H1 (cell line): ENCODE data around the gene TBC1D9. TPM values are rescaled to one million over a fixed set of nuclear protein-coding genes. Genes with fewer than 3 reads are reported as not detected.

Experiments used
- CTCF ChIA-PET: fragments of 300-600 bp; sonication (Branson Sonifier 250); formaldehyde crosslinking; loops from one replicate; lab custom pipeline; 2021; ENCODE audit not compliant: partially characterized antibody; lab: Charles Lee
- POLR2A ChIA-PET: fragments of 300-600 bp; sonication (Branson Sonifier 250); formaldehyde crosslinking; loops from one replicate; lab custom pipeline; 2021; ENCODE audit warnings: inconsistent platforms; ENCODE audit not compliant: partially characterized antibody; lab: Charles Lee
- DNase-seq, 2 experiments: peaks; one replicate each; pipeline versions ENCODE4 v3.0.0 to v3.0.0-alpha.2; 2010 to 2022; ENCODE audit warnings: low spot score in 2 of 2, low read depth in 1 of 2, mixed read lengths in 1 of 2
- FAIRE-seq: peaks from 2 replicates; lab custom pipeline; 2011; peaks lifted over from hg19 to GRCh38; lab: Jason Lieb, UNC
- H2AFZ ChIP-seq: 2 replicates; pipeline ENCODE4 v1.8.1; 2012; ENCODE audit warnings: low read length, inconsistent platforms
- H2AK5ac ChIP-seq: 2 replicates; pipeline ENCODE4 v1.6.1; 2013; ENCODE audit warnings: low read depth, low read length
- H2BK120ac ChIP-seq: replicated peaks from 2 replicates; pipeline ENCODE3; 2013; ENCODE audit warnings: low read depth, low read length, inconsistent platforms
- H2BK12ac ChIP-seq: 2 replicates; pipeline ENCODE4 v1.6.1; 2013; ENCODE audit warnings: low read depth, low read length
- H2BK15ac ChIP-seq: 2 replicates; pipeline ENCODE4 v1.6.1; 2013; ENCODE audit warnings: low read length
- H2BK20ac ChIP-seq: 2 replicates; pipeline ENCODE4 v1.6.1; 2013; ENCODE audit warnings: low read length
- H2BK5ac ChIP-seq: 2 replicates; pipeline ENCODE4 v1.6.1; 2013; ENCODE audit warnings: low read depth, low read length
- H3K14ac ChIP-seq: 2 replicates; pipeline ENCODE4 v1.6.1; 2013; ENCODE audit warnings: inconsistent platforms; ENCODE audit not compliant: insufficient read length
- H3K18ac ChIP-seq: 2 replicates; pipeline ENCODE4 v1.6.1; 2013; ENCODE audit warnings: low read length; ENCODE audit errors: extremely low read depth
- H3K23ac ChIP-seq: 2 replicates; pipeline ENCODE4 v1.6.1; 2013; ENCODE audit warnings: inconsistent platforms; ENCODE audit not compliant: insufficient read length
- H3K23me2 ChIP-seq: 2 replicates; pipeline ENCODE4 v1.6.1; 2013; ENCODE audit warnings: low read depth, low read length
- H3K27ac ChIP-seq: 2 replicates; pipeline ENCODE4 v1.6.1; 2011; ENCODE audit warnings: low read depth, low read length, inconsistent platforms
- H3K27me3 ChIP-seq, 4 experiments: replicated peaks in 1 of 4; 1 replicate in 1 of 4; 2 replicates in 3 of 4; pipeline versions ENCODE4 v1.6.1 to v1.8.1; 2011 to 2013; ENCODE audit warnings: low read length in 3 of 4, mild to moderate bottlenecking in 3 of 4, inconsistent platforms in 2 of 4, mixed read lengths in 2 of 4, moderate library complexity in 1 of 4; ENCODE audit not compliant: control insufficient read depth in 3 of 4, insufficient read depth in 3 of 4; ENCODE audit errors: extremely low read depth in 1 of 4
- H3K36me3 ChIP-seq, 4 experiments: 2 replicates each; pipeline versions ENCODE4 v1.6.1 to v1.8.1; 2011 to 2013; ENCODE audit warnings: mild to moderate bottlenecking in 4 of 4, low read length in 3 of 4, moderate library complexity in 2 of 4, control low read depth in 1 of 4, inconsistent platforms in 1 of 4; ENCODE audit not compliant: insufficient read depth in 4 of 4, control insufficient read depth in 2 of 4
- H3K4ac ChIP-seq: replicated peaks from 2 replicates; pipeline ENCODE3; 2013; ENCODE audit warnings: low read length, low read depth, mixed read lengths, inconsistent platforms; ENCODE audit not compliant: insufficient read length
- H3K4me1 ChIP-seq, 4 experiments: replicated peaks in 1 of 4; 1 replicate in 1 of 4; 2 replicates in 3 of 4; pipeline versions ENCODE4 v1.6.1 to v1.8.1; 2011 to 2013; ENCODE audit warnings: low read length in 3 of 4, inconsistent platforms in 2 of 4, mixed read lengths in 1 of 4; ENCODE audit not compliant: insufficient read depth in 4 of 4, control insufficient read depth in 3 of 4
- H3K4me2 ChIP-seq, 2 experiments: 2 replicates each; pipeline versions ENCODE4 v1.6.1 to v1.8.1; 2011 to 2013; ENCODE audit warnings: low read depth in 2 of 2, low read length in 2 of 2, control low read depth in 1 of 2, inconsistent platforms in 1 of 2, mild to moderate bottlenecking in 1 of 2; ENCODE audit not compliant: insufficient read depth in 1 of 2
- H3K4me3 ChIP-seq, 4 experiments: fragments of 200-600, 300-600 bp in 1 of 4; sonication (generic), shearing (Covaris generic), sonication (Bioruptor Twin) in 1 of 4; 2 replicates each; pipeline versions ENCODE4 v1.5.1 to v1.8.1; 2011 to 2016; ENCODE audit warnings: low read length in 4 of 4, low read depth in 3 of 4, control low read depth in 2 of 4, inconsistent platforms in 2 of 4, mild to moderate bottlenecking in 2 of 4, mixed read lengths in 1 of 4, moderate library complexity in 1 of 4; ENCODE audit not compliant: insufficient read depth in 2 of 4; ENCODE audit errors: extremely low read depth in 1 of 4
- H3K56ac ChIP-seq: replicated peaks from 2 replicates; pipeline ENCODE3; 2013; ENCODE audit warnings: low read depth, mild to moderate bottlenecking, mixed read lengths, low read length, inconsistent platforms; ENCODE audit not compliant: insufficient read length
- H3K79me1 ChIP-seq: 2 replicates; pipeline ENCODE4 v1.6.1; 2013; ENCODE audit warnings: low read depth, low read length, control low read depth
- H3K79me2 ChIP-seq, 2 experiments: 2 replicates each; pipeline versions ENCODE4 v1.6.1 to v1.8.1; 2012 to 2013; ENCODE audit warnings: low read length in 2 of 2, mild to moderate bottlenecking in 2 of 2, inconsistent platforms in 1 of 2; ENCODE audit not compliant: insufficient read depth in 2 of 2, control insufficient read depth in 1 of 2
- H3K9ac ChIP-seq, 4 experiments: replicated peaks in 1 of 4; 1 replicate in 1 of 4; 2 replicates in 3 of 4; pipeline versions ENCODE4 v1.6.1 to v1.8.1; 2011 to 2013; ENCODE audit warnings: low read depth in 3 of 4, low read length in 3 of 4, control low read depth in 2 of 4, mild to moderate bottlenecking in 2 of 4, moderate library complexity in 2 of 4, inconsistent platforms in 1 of 4; ENCODE audit errors: extremely low read depth in 1 of 4
- H3K9me3 ChIP-seq, 2 experiments: 2 replicates each; pipeline versions ENCODE4 v1.6.1 to v1.8.1; 2012 to 2013; ENCODE audit warnings: mild to moderate bottlenecking in 2 of 2, moderate library complexity in 2 of 2, control low read depth in 1 of 2, inconsistent platforms in 1 of 2, low read depth in 1 of 2, low read length in 1 of 2, mixed read lengths in 1 of 2; ENCODE audit not compliant: insufficient read depth in 2 of 2
- H4K20me1 ChIP-seq, 2 experiments: replicated peaks in 1 of 2; 2 replicates each; pipeline versions ENCODE3 to v1.8.1; 2011 to 2013; ENCODE audit warnings: inconsistent platforms in 2 of 2, low read length in 2 of 2, mild to moderate bottlenecking in 1 of 2; ENCODE audit not compliant: insufficient read depth in 2 of 2, control insufficient read depth in 1 of 2
- H4K5ac ChIP-seq: 2 replicates; pipeline ENCODE4 v1.6.1; 2013; ENCODE audit warnings: low read length, low read depth, mixed read lengths, inconsistent platforms; ENCODE audit not compliant: insufficient read length
- H4K8ac ChIP-seq: 2 replicates; pipeline ENCODE4 v1.8.0; 2013; ENCODE audit warnings: mild to moderate bottlenecking, moderate library complexity, low read length, inconsistent platforms; ENCODE audit not compliant: insufficient read depth; ENCODE audit errors: extremely low read depth
- H4K91ac ChIP-seq: replicated peaks from 2 replicates; pipeline ENCODE3; 2013; ENCODE audit warnings: low read length, mixed read lengths, inconsistent platforms; ENCODE audit not compliant: insufficient read length
- CHD2 ChIP-seq: IDR thresholded peaks from 2 replicates; pipeline ENCODE4 v1.6.1; 2012; ENCODE audit warnings: low read length, improper control_type of control experiment
- CREB1 ChIP-seq: IDR thresholded peaks from 2 replicates; pipeline ENCODE4 v1.6.1; 2012; ENCODE audit warnings: inconsistent platforms
- CTCF ChIP-seq, 3 experiments: IDR thresholded peaks; 1 replicate in 2 of 3; 2 replicates in 1 of 3; pipeline versions ENCODE4 v1.5.1 to v1.6.1; 2011; ENCODE audit warnings: low read length in 3 of 3, mild to moderate bottlenecking in 3 of 3, inconsistent platforms in 2 of 3, low read depth in 1 of 3, moderate library complexity in 1 of 3; ENCODE audit not compliant: insufficient read depth in 1 of 3; ENCODE audit errors: control extremely low read depth in 1 of 3
- RAD21 ChIP-seq, 2 experiments: IDR thresholded peaks in 1 of 2; conservative IDR thresholded peaks in 1 of 2; 2 replicates each; pipeline ENCODE4 v1.6.1; 2011; ENCODE audit warnings: low read depth in 2 of 2, low read length in 2 of 2, improper control_type of control experiment in 1 of 2, inconsistent platforms in 1 of 2, mild to moderate bottlenecking in 1 of 2, moderate library complexity in 1 of 2
- RFX5 ChIP-seq: IDR thresholded peaks from 2 replicates; pipeline ENCODE4 v1.6.1; 2011; ENCODE audit warnings: low read depth, low read length, improper control_type of control experiment, borderline replicate concordance
- WGBS, 2 experiments: shearing (Covaris generic) in 1 of 2; methylation state at CpG; one replicate each; pipeline versions ENCODE4 v1.1.6 to v1.1.7; 2013 to 2015; ENCODE audit warnings: low lambda C conversion rate in 2 of 2, mixed read lengths in 2 of 2, inconsistent platforms in 1 of 2, low coverage in 1 of 2, missing lambda C conversion rate in 1 of 2; ENCODE audit not compliant: insufficient replicate concordance in 2 of 2, insufficient coverage in 1 of 2, insufficient read length in 1 of 2; ENCODE audit errors: extremely low coverage in 1 of 2, missing lambda C conversion rate in 1 of 2; 5-methylcytosine and 5-hydroxymethylcytosine counted together
- polyA plus RNA-seq, 7 experiments: library from polyadenylated mRNA; depleted of rRNA in 3 of 7; stranded (reverse) in 5 of 7; unstranded in 2 of 7; fragments of >200 nt in 5 of 7; fragments of 200-250 nt in 2 of 7; gene quantifications; 1 replicate in 5 of 7; 2 replicates in 1 of 7; 4 replicates in 1 of 7; pipeline versions ENCODE4 v1.2.1 to v1.2.3, GENCODE V29; 2011 to 2013; ENCODE audit warnings: missing spikeins in 2 of 7, mixed read lengths in 2 of 7
- total RNA-seq: library from RNA; stranded (reverse); fragmentation: NEBNext Ultra II Directional; extraction: Animal tissue kit (Norgen Biotek cat#: 25700); gene quantifications from 2 replicates; pipeline ENCODE4 v1.2.1, GENCODE V29; 2021

The TBC1D9 gene
- total and polyA plus RNA-seq, 2 of the 8 experiments (the other 6 are each of a cell fraction or from before 2014, with no cell fraction given): 0.94 to 1.0 TPM

DNA sequence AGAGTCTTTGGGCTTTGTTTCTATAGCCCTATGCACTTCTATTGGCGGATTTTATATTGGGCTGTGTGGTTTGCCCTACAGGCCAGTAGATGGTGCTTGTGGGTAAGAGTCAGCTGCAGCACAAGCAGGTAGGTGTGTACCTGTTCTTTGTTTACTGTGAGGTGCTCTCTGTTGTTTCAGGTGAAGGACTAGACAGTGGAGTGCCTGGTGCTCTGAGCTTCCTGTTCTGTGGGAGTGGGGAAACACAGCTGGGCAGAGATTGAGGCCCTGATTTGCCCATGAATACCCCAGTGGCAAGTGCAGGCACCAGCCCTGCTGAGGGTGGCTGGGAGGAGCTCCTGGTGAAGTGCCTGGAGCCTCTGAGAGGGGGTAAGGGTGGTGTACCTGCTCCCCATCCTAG lies 161.1 kb downstream of the TBC1D9 start:
- Histone ChIP-seq H3K56ac (no peak overlapping the region), H2AK5ac (no peak overlapping the region), H3K79me1 (no peaks in the 10 kb centered on the region), H3K4me2 (no peak overlapping the region), H4K5ac (no peak overlapping the region), H4K8ac (peak overlapping the region; percentile 71; the same call in 1 of the 2 replicates), H3K9me3 (peaks cover 2% of the 10 kb centered on the region in 2 experiments; a peak in 1 of 4 replicates), H3K27me3 (no peaks in the 10 kb centered on the region), H3K4ac (no peak overlapping the region), H3K4me3 (no peak overlapping the region), H3K23ac (no peak overlapping the region), H3K36me3 (no peaks in the 10 kb centered on the region), H3K18ac (no peak overlapping the region; the same call in 1 of the 2 replicates), H4K20me1 (no peaks in the 10 kb centered on the region), H3K23me2 (no peaks in the 10 kb centered on the region), H3K79me2 (no peaks in the 10 kb centered on the region), H2BK12ac (no peak overlapping the region), H3K27ac (no peak overlapping the region), H2BK120ac (no peak overlapping the region), H2AFZ (peak overlapping the region; percentile 97), H2BK15ac (no peak overlapping the region), H3K9ac (no peak overlapping the region; a peak in 1 of 7 replicates), H3K14ac (no peak overlapping the region), H4K91ac (no peak overlapping the region), H3K4me1 (peaks cover 0 to 2% (median 2%) of the 10 kb centered on the region in 4 experiments; a peak in 2 of 7 replicates), H2BK5ac (no peak overlapping the region), H2BK20ac (no peak overlapping the region)
- WGBS, 2 experiments: 23% methylated on average over 1 of the region's 1 CpG; no CpG with 5 or more reads in 1 of the 2 experiments
- ChIA-PET POLR2A (no interaction called here), CTCF (interaction anchor here (0.6 to 2.5 kb wide), 24 partner anchors 9 to 923 kb away, joined by 3 to 25 read pairs (median 6); partner anchors contain the start of gene ELMOD2)
- FAIRE-seq (peak; percentile 81), DNase-seq (peak in 1 of 2 experiments; percentile 50)
- TF ChIP-seq CTCF (IDR thresholded peaks at IDR 0.05; ENCODE audit: control extremely low read depth in 1 of 3, insufficient read depth in 1 of 3, low read depth in 1 of 3, low read length in 3 of 3) (peak; percentile 62 to 84 (median 82)), RFX5 (no peak), CHD2 (no peak), RAD21 (IDR thresholded peaks at IDR 0.05 in 1 of 2, conservative IDR thresholded peaks at IDR 0.05 in 1 of 2; ENCODE audit: low read depth in 2 of 2, low read length in 2 of 2) (peak; percentile 88 to 91), CREB1 (peak; percentile 33; the same call in 1 of the 2 replicates)
